K562 (cell line): ENCODE measurements around the gene MPC2. TPM values are rescaled to one million over a fixed set of nuclear protein-coding genes. Genes with fewer than 3 reads are reported as not detected.

Experiments used
- ATF2 ChIP-seq: sonication (generic); formaldehyde crosslinking; IDR thresholded peaks from 2 replicates; pipeline ENCODE4 v1.8.1; 2022; ENCODE audit warnings: missing genetic modification reagents
- ATF3 ChIP-seq, 2 experiments: fragments of 450-650 bp in 1 of 2; sonication (generic) in 1 of 2; formaldehyde crosslinking in 1 of 2; IDR thresholded peaks in 1 of 2; conservative IDR thresholded peaks in 1 of 2; 2 replicates each; pipeline versions ENCODE4 v1.6.1 to v1.8.1; 2016 to 2023; ENCODE audit warnings: mild to moderate bottlenecking in 2 of 2, moderate library complexity in 2 of 2, inconsistent platforms in 1 of 2, missing genetic modification reagents in 1 of 2
- CBX8 ChIP-seq: fragments of 200-600 bp; sonication (generic); IDR thresholded peaks from 2 replicates; pipeline ENCODE4 v1.6.1; 2012; ENCODE audit warnings: borderline replicate concordance, mixed run types, low read depth, mild to moderate bottlenecking, moderate library complexity, mixed read lengths, low read length, control low read depth, inconsistent platforms; ENCODE audit not compliant: poor library complexity, severe bottlenecking; ENCODE audit errors: extremely low read depth
- HMG20B ChIP-seq: fragments of 250-450 bp; sonication (Bioruptor Pico); IDR thresholded peaks from 2 replicates; pipeline ENCODE4 v1.5.0; 2021; ENCODE audit warnings: mild to moderate bottlenecking
- KHSRP ChIP-seq: fragments of 450-650 bp; IDR thresholded peaks from 2 replicates; pipeline ENCODE4 v1.6.1; 2017
- LCOR ChIP-seq: sonication (generic); formaldehyde crosslinking; IDR thresholded peaks from 2 replicates; pipeline ENCODE4 v1.8.0; 2022; ENCODE audit warnings: mild to moderate bottlenecking, missing genetic modification reagents
- LEF1 ChIP-seq: fragments of 450-650 bp; IDR thresholded peaks from 2 replicates; pipeline ENCODE4 v1.6.1; 2016; ENCODE audit warnings: mild to moderate bottlenecking
- MYBL2 ChIP-seq, 2 experiments: fragments of 450-650 bp in 1 of 2; sonication (generic) in 1 of 2; formaldehyde crosslinking in 1 of 2; IDR thresholded peaks; 2 replicates each; pipeline versions ENCODE4 v1.6.1 to v1.8.1; 2017 to 2022; ENCODE audit warnings: borderline replicate concordance in 1 of 2, inconsistent platforms in 1 of 2, low read depth in 1 of 2, mild to moderate bottlenecking in 1 of 2, missing genetic modification reagents in 1 of 2, moderate library complexity in 1 of 2
- POLR2B ChIP-seq: fragments of 450-650 bp; IDR thresholded peaks from 2 replicates; pipeline ENCODE4 v1.6.1; 2018; ENCODE audit warnings: low read depth; ENCODE audit not compliant: partially characterized antibody
- THAP12 ChIP-seq: fragments of 250-450 bp; sonication (Bioruptor Pico); IDR thresholded peaks from 2 replicates; pipeline ENCODE4 v1.9.0; 2021; ENCODE audit warnings: mild to moderate bottlenecking, inconsistent platforms
- ZNF609 ChIP-seq: sonication (generic); formaldehyde crosslinking; IDR thresholded peaks from 2 replicates; pipeline ENCODE4 v1.8.1; 2023; ENCODE audit warnings: missing genetic modification reagents, mild to moderate bottlenecking, borderline replicate concordance
- polyA plus RNA-seq, 8 experiments: library from polyadenylated mRNA; depleted of rRNA in 4 of 8; stranded (reverse) in 5 of 8; unstranded in 3 of 8; fragments of >200 nt; fragmentation: Nextera tagmentation in 2 of 8; fragmentation: Illumina TruSeq in 1 of 8; extraction: Ambion mirVana in 2 of 8; extraction: Trizol in 1 of 8; gene quantifications; 2 replicates each; pipeline versions ENCODE4 v1.2.1 to v1.2.3, GENCODE V29; 2011 to 2014; ENCODE audit warnings: inconsistent platforms in 1 of 8, missing spikeins in 1 of 8
- total RNA-seq, 7 experiments: library from RNA; depleted of rRNA in 6 of 7; stranded (reverse); fragments of >200 nt in 6 of 7; fragmentation: Illumina TruSeq in 2 of 7; extraction: Trizol in 2 of 7; gene quantifications; 2 replicates each; pipeline versions ENCODE4 v1.2.1 to v1.2.3, GENCODE V29; 2011 to 2021; ENCODE audit warnings: low replicate concordance in 1 of 7

MPC2 gene
- total and polyA plus RNA-seq, 9 of the 15 experiments (the other 6 are each of a cell fraction or from before 2014, with no cell fraction given): 70.7 to 179 (median 144) TPM

- TF ChIP-seq ZNF609 (CRISPR knock-in tag) (0 out of 2 replicates have a peak, but pooled peaks have one; percentile 5), LCOR (CRISPR knock-in tag) (peak; percentile 76; the same call in 1 of the 2 replicates), ATF3 (IDR thresholded peaks at IDR 0.05) (no peak; the same call in 1 of the 2 replicates), ATF3 (CRISPR knock-in tag; conservative IDR thresholded peaks at IDR 0.05) (peak; percentile 50; the same call in 1 of the 2 replicates), THAP12 (CRISPR knock-in tag) (peak; percentile 92), KHSRP (no peak), CBX8 (no peak), POLR2B (peak; percentile 89), ATF2 (CRISPR knock-in tag) (no peak), HMG20B (CRISPR knock-in tag) (no peak), LEF1 (peak; percentile 22; the same call in 1 of the 2 replicates), MYBL2 (IDR thresholded peaks at IDR 0.05; ENCODE audit: low read depth) (no peak), MYBL2 (CRISPR knock-in tag; IDR thresholded peaks at IDR 0.05; ENCODE audit: borderline replicate concordance) (no peak)
Measured at GRCh38 chr1:167936068-167936929, 573 bp downstream of the MPC2 start, which contains the start of gene DCAF6 (continued).
